K562 (cell line): ENCODE data around the gene COPA. TPM values are rescaled to one million over a fixed set of nuclear protein-coding genes. Genes with fewer than 3 reads are reported as not detected.
A peak's percentile ranks its signal among the peaks of the same experiment; 100 is the strongest.

Experiments
- ARID1B ChIP-seq: fragments of 450-650 bp; IDR thresholded peaks from 2 replicates; pipeline ENCODE4 v1.6.1; 2016; ENCODE audit warnings: antibody characterized with exemption, mild to moderate bottlenecking, inconsistent platforms
- JUN ChIP-seq, 2 experiments: sonication (generic) in 1 of 2; formaldehyde crosslinking in 1 of 2; IDR thresholded peaks; 2 replicates each; pipeline versions ENCODE4 v1.6.1 to v1.8.0; 2012 to 2022; ENCODE audit warnings: borderline replicate concordance in 2 of 2, mild to moderate bottlenecking in 2 of 2, improper control_type of control experiment in 1 of 2, low read depth in 1 of 2, low read length in 1 of 2, missing genetic modification reagents in 1 of 2
- KAT2B ChIP-seq: IDR thresholded peaks from one replicate; pipeline ENCODE4 v1.6.1; 2012; ENCODE audit warnings: low read depth, mild to moderate bottlenecking, control low read depth, inconsistent platforms, low read length, moderate library complexity
- MCM3 ChIP-seq: fragments of 450-650 bp; IDR thresholded peaks from 2 replicates; pipeline ENCODE4 v1.6.1; 2016
- NELFE ChIP-seq: IDR thresholded peaks from 2 replicates; pipeline ENCODE4 v1.6.1; 2011; ENCODE audit warnings: mild to moderate bottlenecking; ENCODE audit not compliant: insufficient read depth, insufficient read length
- TAF15 ChIP-seq: fragments of 200-400 bp; formaldehyde crosslinking; IDR thresholded peaks from 2 replicates; pipeline ENCODE4 v1.6.1; 2017; ENCODE audit warnings: mild to moderate bottlenecking, low read depth, low read length, moderate library complexity
- ZNF3 ChIP-seq: fragments of 250-450 bp; sonication (Bioruptor Pico); IDR thresholded peaks from 2 replicates; pipeline ENCODE4 v1.5.0; 2021; ENCODE audit warnings: mild to moderate bottlenecking, moderate library complexity
- polyA plus RNA-seq, 8 experiments: library from polyadenylated mRNA; depleted of rRNA in 4 of 8; stranded (reverse) in 5 of 8; unstranded in 3 of 8; fragments of >200 nt; fragmentation: Nextera tagmentation in 2 of 8; fragmentation: Illumina TruSeq in 1 of 8; extraction: Ambion mirVana in 2 of 8; extraction: Trizol in 1 of 8; gene quantifications; 2 replicates each; pipeline versions ENCODE4 v1.2.1 to v1.2.3, GENCODE V29; 2011 to 2014; ENCODE audit warnings: inconsistent platforms in 1 of 8, missing spikeins in 1 of 8
- total RNA-seq, 7 experiments: library from RNA; depleted of rRNA in 6 of 7; stranded (reverse); fragments of >200 nt in 6 of 7; fragmentation: Illumina TruSeq in 2 of 7; extraction: Trizol in 2 of 7; gene quantifications; 2 replicates each; pipeline versions ENCODE4 v1.2.1 to v1.2.3, GENCODE V29; 2011 to 2021; ENCODE audit warnings: low replicate concordance in 1 of 7
- TF ChIP-seq, protein P1 (sequence below): fragments of 450-650 bp; IDR thresholded peaks from 2 replicates; pipeline ENCODE4 v1.6.1; 2016; ENCODE audit warnings: low read depth
- TF ChIP-seq, protein P2 (sequence below): sonication (generic); formaldehyde crosslinking; IDR thresholded peaks from 2 replicates; pipeline ENCODE4 v1.8.1; 2022; ENCODE audit warnings: missing genetic modification reagents
- TF ChIP-seq, protein P3 (sequence below), 3 experiments: IDR thresholded peaks in 2 of 3; conservative IDR thresholded peaks in 1 of 3; 2 replicates each; pipeline ENCODE4 v1.5.1; 2011 to 2012; ENCODE audit warnings: low read length in 3 of 3, mild to moderate bottlenecking in 3 of 3, control low read depth in 2 of 3, improper control_type of control experiment in 1 of 3, inconsistent platforms in 1 of 3, low read depth in 1 of 3, mixed read lengths in 1 of 3, moderate library complexity in 1 of 3; ENCODE audit not compliant: insufficient read depth in 2 of 3

The COPA gene
- total and polyA plus RNA-seq, 9 of the 15 experiments (the other 6 are each of a cell fraction or from before 2014, with no cell fraction given): 49.8 to 222 (median 110) TPM

DNA sequence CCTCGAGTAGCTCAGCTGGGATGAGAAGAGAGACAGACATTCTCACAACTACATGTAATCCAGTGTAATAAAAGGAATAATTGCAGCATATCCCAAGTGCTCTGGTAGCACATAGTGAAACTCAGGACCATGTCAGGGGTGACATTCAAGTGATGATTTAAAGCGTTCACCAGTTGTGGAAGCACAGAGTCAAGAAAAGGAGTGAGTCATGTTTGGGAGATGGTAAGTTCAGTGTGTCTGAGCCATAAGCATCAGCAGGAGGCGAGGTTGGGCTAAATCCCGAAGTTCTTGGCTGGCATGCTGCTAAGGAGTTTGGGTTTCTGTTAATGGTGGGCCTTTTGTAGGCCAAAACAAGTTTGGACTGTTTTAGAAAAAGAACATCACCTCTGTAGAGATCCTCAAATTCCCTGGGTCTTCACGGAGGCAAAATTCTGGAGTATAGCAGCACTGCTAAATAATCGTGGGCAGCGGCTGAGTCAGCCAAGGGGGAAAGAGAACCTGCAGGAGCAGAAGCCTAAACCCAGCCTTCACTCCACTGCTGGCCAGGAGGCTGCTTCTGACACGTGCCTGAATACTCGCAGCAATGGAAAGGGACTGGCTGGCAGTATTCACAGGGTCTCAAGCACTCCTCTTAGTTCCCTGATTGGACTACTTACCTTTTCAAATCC is 16.6 kb upstream of the COPA start (continued):
- TF ChIP-seq, protein P1, sequence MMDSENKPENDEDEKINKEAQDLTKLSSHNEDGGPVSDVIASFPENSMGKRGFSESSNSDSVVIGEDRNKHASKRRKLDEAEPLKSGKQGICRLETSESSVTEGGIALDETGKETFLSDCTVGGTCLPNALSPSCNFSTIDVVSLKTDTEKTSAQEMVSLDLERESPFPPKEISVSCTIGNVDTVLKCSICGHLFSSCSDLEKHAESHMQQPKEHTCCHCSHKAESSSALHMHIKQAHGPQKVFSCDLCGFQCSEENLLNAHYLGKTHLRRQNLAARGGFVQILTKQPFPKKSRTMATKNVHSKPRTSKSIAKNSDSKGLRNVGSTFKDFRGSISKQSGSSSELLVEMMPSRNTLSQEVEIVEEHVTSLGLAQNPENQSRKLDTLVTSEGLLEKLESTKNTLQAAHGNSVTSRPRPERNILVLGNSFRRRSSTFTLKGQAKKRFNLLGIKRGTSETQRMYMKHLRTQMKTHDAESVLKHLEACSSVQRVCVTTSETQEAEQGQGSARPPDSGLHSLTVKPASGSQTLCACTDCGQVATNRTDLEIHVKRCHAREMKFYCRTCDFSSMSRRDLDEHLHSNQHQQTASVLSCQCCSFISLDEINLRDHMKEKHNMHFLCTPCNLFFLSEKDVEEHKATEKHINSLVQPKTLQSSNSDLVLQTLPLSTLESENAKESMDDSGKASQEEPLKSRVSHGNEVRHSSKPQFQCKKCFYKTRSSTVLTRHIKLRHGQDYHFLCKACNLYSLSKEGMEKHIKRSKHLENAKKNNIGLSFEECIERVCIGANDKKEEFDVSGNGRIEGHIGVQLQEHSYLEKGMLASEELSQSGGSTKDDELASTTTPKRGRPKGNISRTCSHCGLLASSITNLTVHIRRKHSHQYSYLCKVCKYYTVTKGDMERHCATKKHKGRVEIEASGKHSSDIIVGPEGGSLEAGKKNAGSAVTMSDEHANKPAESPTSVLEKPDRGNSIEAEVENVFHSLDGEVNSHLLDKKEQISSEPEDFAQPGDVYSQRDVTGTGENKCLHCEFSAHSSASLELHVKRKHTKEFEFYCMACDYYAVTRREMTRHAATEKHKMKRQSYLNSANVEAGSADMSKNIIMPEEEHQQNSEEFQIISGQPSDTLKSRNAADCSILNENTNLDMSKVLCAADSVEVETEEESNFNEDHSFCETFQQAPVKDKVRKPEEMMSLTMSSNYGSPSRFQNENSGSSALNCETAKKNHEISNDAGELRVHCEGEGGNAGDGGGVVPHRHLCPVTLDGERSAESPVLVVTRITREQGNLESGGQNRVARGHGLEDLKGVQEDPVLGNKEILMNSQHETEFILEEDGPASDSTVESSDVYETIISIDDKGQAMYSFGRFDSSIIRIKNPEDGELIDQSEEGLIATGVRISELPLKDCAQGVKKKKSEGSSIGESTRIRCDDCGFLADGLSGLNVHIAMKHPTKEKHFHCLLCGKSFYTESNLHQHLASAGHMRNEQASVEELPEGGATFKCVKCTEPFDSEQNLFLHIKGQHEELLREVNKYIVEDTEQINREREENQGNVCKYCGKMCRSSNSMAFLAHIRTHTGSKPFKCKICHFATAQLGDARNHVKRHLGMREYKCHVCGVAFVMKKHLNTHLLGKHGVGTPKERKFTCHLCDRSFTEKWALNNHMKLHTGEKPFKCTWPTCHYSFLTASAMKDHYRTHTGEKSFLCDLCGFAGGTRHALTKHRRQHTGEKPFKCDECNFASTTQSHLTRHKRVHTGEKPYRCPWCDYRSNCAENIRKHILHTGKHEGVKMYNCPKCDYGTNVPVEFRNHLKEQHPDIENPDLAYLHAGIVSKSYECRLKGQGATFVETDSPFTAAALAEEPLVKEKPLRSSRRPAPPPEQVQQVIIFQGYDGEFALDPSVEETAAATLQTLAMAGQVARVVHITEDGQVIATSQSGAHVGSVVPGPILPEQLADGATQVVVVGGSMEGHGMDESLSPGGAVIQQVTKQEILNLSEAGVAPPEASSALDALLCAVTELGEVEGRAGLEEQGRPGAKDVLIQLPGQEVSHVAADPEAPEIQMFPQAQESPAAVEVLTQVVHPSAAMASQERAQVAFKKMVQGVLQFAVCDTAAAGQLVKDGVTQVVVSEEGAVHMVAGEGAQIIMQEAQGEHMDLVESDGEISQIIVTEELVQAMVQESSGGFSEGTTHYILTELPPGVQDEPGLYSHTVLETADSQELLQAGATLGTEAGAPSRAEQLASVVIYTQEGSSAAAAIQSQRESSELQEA: no peak
- TF ChIP-seq NELFE (no peak), MCM3 (no peak), ARID1B (no peak), TAF15 (no peak), ZNF3 (CRISPR knock-in tag) (no peak), KAT2B (no peak), JUN (IDR thresholded peaks at IDR 0.05; ENCODE audit: borderline replicate concordance, low read depth, low read length) (peak; percentile 60; the same call in 1 of the 2 replicates), JUN (CRISPR knock-in tag; IDR thresholded peaks at IDR 0.05; ENCODE audit: borderline replicate concordance) (no peak)
- TF ChIP-seq, protein P2, sequence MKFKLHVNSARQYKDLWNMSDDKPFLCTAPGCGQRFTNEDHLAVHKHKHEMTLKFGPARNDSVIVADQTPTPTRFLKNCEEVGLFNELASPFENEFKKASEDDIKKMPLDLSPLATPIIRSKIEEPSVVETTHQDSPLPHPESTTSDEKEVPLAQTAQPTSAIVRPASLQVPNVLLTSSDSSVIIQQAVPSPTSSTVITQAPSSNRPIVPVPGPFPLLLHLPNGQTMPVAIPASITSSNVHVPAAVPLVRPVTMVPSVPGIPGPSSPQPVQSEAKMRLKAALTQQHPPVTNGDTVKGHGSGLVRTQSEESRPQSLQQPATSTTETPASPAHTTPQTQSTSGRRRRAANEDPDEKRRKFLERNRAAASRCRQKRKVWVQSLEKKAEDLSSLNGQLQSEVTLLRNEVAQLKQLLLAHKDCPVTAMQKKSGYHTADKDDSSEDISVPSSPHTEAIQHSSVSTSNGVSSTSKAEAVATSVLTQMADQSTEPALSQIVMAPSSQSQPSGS (CRISPR knock-in tag): no peak
- TF ChIP-seq, protein P3, sequence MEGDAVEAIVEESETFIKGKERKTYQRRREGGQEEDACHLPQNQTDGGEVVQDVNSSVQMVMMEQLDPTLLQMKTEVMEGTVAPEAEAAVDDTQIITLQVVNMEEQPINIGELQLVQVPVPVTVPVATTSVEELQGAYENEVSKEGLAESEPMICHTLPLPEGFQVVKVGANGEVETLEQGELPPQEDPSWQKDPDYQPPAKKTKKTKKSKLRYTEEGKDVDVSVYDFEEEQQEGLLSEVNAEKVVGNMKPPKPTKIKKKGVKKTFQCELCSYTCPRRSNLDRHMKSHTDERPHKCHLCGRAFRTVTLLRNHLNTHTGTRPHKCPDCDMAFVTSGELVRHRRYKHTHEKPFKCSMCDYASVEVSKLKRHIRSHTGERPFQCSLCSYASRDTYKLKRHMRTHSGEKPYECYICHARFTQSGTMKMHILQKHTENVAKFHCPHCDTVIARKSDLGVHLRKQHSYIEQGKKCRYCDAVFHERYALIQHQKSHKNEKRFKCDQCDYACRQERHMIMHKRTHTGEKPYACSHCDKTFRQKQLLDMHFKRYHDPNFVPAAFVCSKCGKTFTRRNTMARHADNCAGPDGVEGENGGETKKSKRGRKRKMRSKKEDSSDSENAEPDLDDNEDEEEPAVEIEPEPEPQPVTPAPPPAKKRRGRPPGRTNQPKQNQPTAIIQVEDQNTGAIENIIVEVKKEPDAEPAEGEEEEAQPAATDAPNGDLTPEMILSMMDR (IDR thresholded peaks at IDR 0.05 in 2 of 3, conservative IDR thresholded peaks at IDR 0.05 in 1 of 3; ENCODE audit: insufficient read depth in 2 of 3, low read depth in 1 of 3, low read length in 3 of 3): peak in 1 of 3 experiments; percentile 17; a peak in 1 of 6 replicates
